HG02623 (cell line): ENCODE results near the gene OVCA2.
"Not testable (repeated sequence)": the region's sequence is repeated elsewhere in the genome, so short reads cannot be mapped to it uniquely, and the experiment has no call there.

Source experiments
- ATAC-seq: cut with Tn5 transposase; IDR thresholded peaks from one replicate; pipeline ENCODE4 v1.9.1; 2021; ENCODE audit warnings: moderate library complexity; ENCODE audit not compliant: unreplicated experiment

The OVCA2 gene

GRCh38 chr17:2013220-2013993 lies 28.4 kb upstream of the OVCA2 start:
- not testable (repeated sequence) for ATAC-seq

GRCh38 chr17:2013994-2014317 lies 27.9 kb upstream of the OVCA2 start:
- no peak for ATAC-seq

- no peak for ATAC-seq
Observed at GRCh38 chr17:2015314-2015713, 26.5 kb upstream of the OVCA2 start.

GRCh38 chr17:2016494-2016893 lies 25.3 kb upstream of the OVCA2 start:
- no peak for ATAC-seq

- ATAC-seq = no peak
Observed at GRCh38 chr17:2017274-2017941, 24.4 kb upstream of the OVCA2 start.

- ATAC-seq = no peak
Observed at GRCh38 chr17:2018716-2019510, 22.9 kb upstream of the OVCA2 start.

- ATAC-seq = no peak
Observed at GRCh38 chr17:2019723-2020122, 22.1 kb upstream of the OVCA2 start.

- no peak for ATAC-seq
Observed at GRCh38 chr17:2020721-2021120, 21.1 kb upstream of the OVCA2 start.

GRCh38 chr17:2022647-2023240 lies 19.1 kb upstream of the OVCA2 start:
- ATAC-seq = no peak

- no peak for ATAC-seq
Observed at GRCh38 chr17:2023256-2023655, 18.6 kb upstream of the OVCA2 start.

- no peak for ATAC-seq
Observed at GRCh38 chr17:2023692-2024571, 17.9 kb upstream of the OVCA2 start.

GRCh38 chr17:2024572-2025219 lies 17.1 kb upstream of the OVCA2 start:
- no peak for ATAC-seq

- ATAC-seq = no peak
Observed at GRCh38 chr17:2025220-2025621, 16.6 kb upstream of the OVCA2 start, which contains the start of gene RTN4RL1. Gene RTN4RL1 (minus strand): TSS chr17:2025334. CDS start chr17:2024865, 469 bp downstream.

- ATAC-seq = no peak
Observed at GRCh38 chr17:2025622-2026309, 16.1 kb upstream of the OVCA2 start.

- no peak for ATAC-seq
Observed at GRCh38 chr17:2027528-2028233, 14.1 kb upstream of the OVCA2 start.

GRCh38 chr17:2028234-2028614 lies 13.6 kb upstream of the OVCA2 start:
- no peak for ATAC-seq

GRCh38 chr17:2028737-2029136 lies 13.1 kb upstream of the OVCA2 start:
- no peak for ATAC-seq

GRCh38 chr17:2029911-2030778 lies 11.7 kb upstream of the OVCA2 start, which contains the start of gene DPH1:
Gene DPH1 (plus strand): TSS chr17:2030153. CDS start chr17:2030170, 17 bp downstream.
- ATAC-seq = peak; percentile 69
